Left cardiac atrium (tissue), 4 donors: ENCODE results near the gene OR51B4. TPM values are rescaled to one million over a fixed set of nuclear protein-coding genes. Genes with fewer than 3 reads are reported as not detected.
"Not testable (repeated sequence)": the region's sequence is repeated elsewhere in the genome, so short reads cannot be mapped to it uniquely, and the experiment has no call there.

Experiments
- ATAC-seq, 2 donors: fragments of 200-7000 bp; cut with Tn5 transposase; one replicate each; pipeline ENCODE4 v1.9.1; 2020; ENCODE audit warnings: mild to moderate bottlenecking in 2 of 2, moderate library complexity in 2 of 2
- DNase-seq: peaks from one replicate; pipeline ENCODE4 v3.0.0-alpha.2; 2020
- intact Hi-C, 2 donors: fragments of 100-400 bp; cut with DNase I; formaldehyde crosslinking; loops; one replicate each; pipeline versions ENCODE4 v1.14.1 to v1.15.1; 2022 to 2023
- total RNA-seq, 2 donors: library from RNA; stranded (reverse); fragmentation: NEBNext Ultra II Directional; extraction: Animal tissue kit (Norgen Biotek cat#: 25700); gene quantifications; one replicate each; pipeline ENCODE4 v1.2.1, GENCODE V29; 2021
- donor health status: DM: no; HTN: yes; CAD: no.
- donor health status: DM: no; HTN: yes; CAD: no; lungs with severe emphysema.
- donor health status: DM: yes; HTN: yes; CAD: no.
- donor health status: Dilated cardiomyopathy.

The OR51B4 gene
- total RNA-seq, 2 donors from 2014 or later = not detected

GRCh38 chr11:5298451-5298850 lies 3.3 kb downstream of the OR51B4 start:
- intact Hi-C loops = no loop called here
- DNase-seq (no peak), ATAC-seq (no peak)

GRCh38 chr11:5297721-5298323 lies 3.9 kb downstream of the OR51B4 start:
- no peak for ATAC-seq
- DNase-seq = no peak
- intact Hi-C loops = no loop called here

GRCh38 chr11:5294342-5294995 lies 7.3 kb downstream of the OR51B4 start:
- DNase-seq, intact Hi-C loops, ATAC-seq: not testable (repeated sequence)

GRCh38 chr11:5293028-5293427 lies 8.7 kb downstream of the OR51B4 start:
- DNase-seq (no peak), ATAC-seq (no peak)
- intact Hi-C loops = no loop called here

GRCh38 chr11:5291207-5291838 lies 10.4 kb downstream of the OR51B4 start:
- intact Hi-C loops = no loop called here
- ATAC-seq = no peak
- DNase-seq = no peak

GRCh38 chr11:5290106-5290505 lies 11.6 kb downstream of the OR51B4 start:
- no peak for DNase-seq
- intact Hi-C loops = no loop called here
- ATAC-seq = no peak

GRCh38 chr11:5289696-5290095 lies 12.1 kb downstream of the OR51B4 start:
- no peak for DNase-seq
- intact Hi-C loops = no loop called here
- ATAC-seq = no peak

GRCh38 chr11:5288906-5289550 lies 12.7 kb downstream of the OR51B4 start:
- DNase-seq (no peak), ATAC-seq (no peak)
- intact Hi-C loops = no loop called here

GRCh38 chr11:5288108-5288905 lies 13.4 kb downstream of the OR51B4 start:
- intact Hi-C loops = no loop called here
- no peak for DNase-seq
- ATAC-seq = peak in 1 of 2 donors; percentile 51

GRCh38 chr11:5286901-5287300 lies 14.8 kb downstream of the OR51B4 start:
- intact Hi-C loops = no loop called here
- ATAC-seq (no peak), DNase-seq (no peak)

- intact Hi-C loops = no loop called here
- DNase-seq = no peak
- ATAC-seq = no peak
Observed at GRCh38 chr11:5286351-5286750, 15.4 kb downstream of the OR51B4 start.

- ATAC-seq (no peak), DNase-seq (no peak)
- intact Hi-C loops = no loop called here
Observed at GRCh38 chr11:5285703-5286340, 15.9 kb downstream of the OR51B4 start.

GRCh38 chr11:5284637-5285036 lies 17.1 kb downstream of the OR51B4 start:
- DNase-seq = no peak
- ATAC-seq = no peak
- intact Hi-C loops = no loop called here

- DNase-seq (no peak), ATAC-seq (no peak)
- intact Hi-C loops = no loop called here
Observed at GRCh38 chr11:5283882-5284281, 17.9 kb downstream of the OR51B4 start.

GRCh38 chr11:5283086-5283485 lies 18.7 kb downstream of the OR51B4 start:
- no peak for DNase-seq
- ATAC-seq = no peak
- intact Hi-C loops = no loop called here

- ATAC-seq = no peak
- DNase-seq = no peak
- intact Hi-C loops = no loop called here
Observed at GRCh38 chr11:5282628-5283027, 19.1 kb downstream of the OR51B4 start.

- no peak for DNase-seq
- intact Hi-C loops = no loop called here
- no peak for ATAC-seq
Observed at GRCh38 chr11:5281596-5281995, 20.1 kb downstream of the OR51B4 start.

- ATAC-seq (peak; percentile 55 to 95), DNase-seq (peak; percentile 69)
- intact Hi-C loops = no loop called here
Observed at GRCh38 chr11:5280582-5281102, 21.1 kb downstream of the OR51B4 start.
